HG03565 (cell line): ENCODE results near the gene NOXO1.

Experiments
- ATAC-seq: cut with Tn5 transposase; IDR thresholded peaks from one replicate; pipeline ENCODE4 v1.9.1; 2021; ENCODE audit warnings: mild to moderate bottlenecking, moderate library complexity; ENCODE audit not compliant: unreplicated experiment

NOXO1 gene

DNA sequence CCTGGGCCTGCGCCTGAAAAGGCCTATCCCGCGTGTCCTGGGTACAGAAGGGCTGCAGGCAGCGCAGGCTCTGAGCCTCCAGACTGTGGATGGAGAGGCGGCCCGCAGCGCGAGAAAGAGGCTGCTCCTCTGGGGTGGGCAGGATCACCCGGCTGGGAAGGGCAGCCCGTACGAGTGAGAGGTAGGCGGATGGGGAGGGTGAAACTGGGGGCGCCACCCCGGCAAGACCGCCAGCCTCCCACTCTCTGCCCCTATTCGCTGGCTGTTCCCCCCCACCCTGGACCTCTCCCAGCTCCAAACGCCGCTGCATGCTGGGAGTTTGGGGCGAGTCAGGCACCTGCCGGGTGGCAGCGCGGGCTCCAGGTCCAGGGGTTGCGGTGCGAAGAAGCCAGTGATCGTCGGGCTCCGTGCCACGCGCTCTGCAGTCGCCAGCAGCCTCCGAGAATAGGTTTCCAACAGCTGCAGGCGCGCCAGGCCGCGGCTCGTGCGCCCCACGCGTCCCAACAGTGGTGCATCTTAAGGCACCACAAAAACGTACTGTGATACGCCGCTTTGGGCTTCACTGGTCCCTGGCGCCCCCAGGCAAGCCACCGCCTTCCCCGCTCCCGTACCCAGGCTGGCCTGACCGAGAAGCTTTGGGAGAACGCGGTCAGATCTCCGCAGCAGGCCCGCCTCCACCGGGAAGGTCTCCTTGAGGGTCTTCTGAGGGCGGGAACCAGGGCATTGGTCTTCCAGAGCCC is 1.1 kb downstream of the NOXO1 start:
- no peak for ATAC-seq

DNA sequence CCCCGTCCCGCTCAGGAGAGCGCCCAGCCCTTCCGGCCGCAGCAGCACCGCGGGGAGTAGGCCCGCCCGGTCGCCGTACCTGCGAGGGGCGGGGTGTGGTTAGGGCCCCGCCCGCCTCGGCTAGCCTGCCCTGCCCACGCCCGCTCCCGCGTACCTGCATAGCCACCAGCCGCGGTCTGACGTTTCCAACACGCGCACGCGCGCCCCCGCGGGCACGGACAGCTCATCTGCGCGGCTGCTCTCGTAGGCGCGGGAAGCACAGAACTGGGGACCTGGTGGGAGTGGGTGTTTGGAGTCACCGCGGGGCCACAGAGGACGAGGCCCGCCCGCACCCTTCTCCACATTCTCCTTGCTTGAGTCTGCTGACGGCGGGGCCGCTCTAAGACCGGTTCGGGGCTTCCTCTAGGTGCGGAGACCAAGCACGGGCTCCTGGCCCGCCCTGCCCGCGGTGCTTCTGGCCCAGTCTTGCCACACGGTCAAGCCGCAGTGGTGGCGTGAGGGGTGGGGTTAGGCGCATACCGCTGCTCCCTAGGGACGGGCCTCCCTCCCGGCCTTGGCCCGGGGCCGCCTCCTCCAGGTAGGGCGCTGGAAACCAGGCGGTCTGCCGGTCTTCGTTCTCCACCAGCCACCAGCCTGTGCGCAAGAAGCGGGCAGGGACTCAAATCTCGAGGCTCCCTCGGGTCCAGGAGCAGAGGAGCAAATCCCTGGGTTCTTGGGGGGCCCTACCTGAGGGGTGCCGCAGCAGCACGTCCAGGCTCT is 1.8 kb downstream of the NOXO1 start:
- no peak for ATAC-seq

DNA sequence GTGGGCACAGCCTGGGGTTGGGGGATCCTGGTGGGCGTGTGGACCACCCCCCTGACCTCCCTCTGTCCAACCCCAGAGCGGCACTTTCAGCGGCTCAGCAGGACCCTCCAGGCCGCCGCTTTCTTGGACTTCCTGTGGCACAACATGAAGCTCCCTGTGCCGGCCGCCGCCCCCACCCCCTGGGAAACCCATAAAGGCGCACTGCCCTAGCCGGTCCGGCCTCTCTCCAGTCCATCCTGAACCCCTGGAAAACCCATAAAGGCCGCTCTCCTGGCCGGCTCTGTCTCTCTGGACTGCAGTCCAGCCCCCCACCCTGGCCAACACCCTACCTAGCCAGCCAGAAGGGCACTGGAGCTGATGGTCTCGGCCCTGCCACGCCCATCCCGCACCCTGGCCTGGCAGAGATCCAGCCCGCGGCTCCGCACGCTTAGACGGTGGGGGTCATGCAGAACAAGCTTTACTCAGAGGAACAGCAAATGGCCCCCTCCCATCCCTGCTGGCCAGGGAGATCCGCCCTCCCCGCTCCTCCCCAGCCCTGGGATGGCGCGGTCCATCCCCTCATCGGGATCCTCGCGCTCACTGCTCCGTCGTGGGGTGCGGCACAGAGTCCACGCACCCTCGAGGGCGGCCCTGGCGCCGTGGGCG is 2.7 kb downstream of the NOXO1 start:
- no peak for ATAC-seq

DNA sequence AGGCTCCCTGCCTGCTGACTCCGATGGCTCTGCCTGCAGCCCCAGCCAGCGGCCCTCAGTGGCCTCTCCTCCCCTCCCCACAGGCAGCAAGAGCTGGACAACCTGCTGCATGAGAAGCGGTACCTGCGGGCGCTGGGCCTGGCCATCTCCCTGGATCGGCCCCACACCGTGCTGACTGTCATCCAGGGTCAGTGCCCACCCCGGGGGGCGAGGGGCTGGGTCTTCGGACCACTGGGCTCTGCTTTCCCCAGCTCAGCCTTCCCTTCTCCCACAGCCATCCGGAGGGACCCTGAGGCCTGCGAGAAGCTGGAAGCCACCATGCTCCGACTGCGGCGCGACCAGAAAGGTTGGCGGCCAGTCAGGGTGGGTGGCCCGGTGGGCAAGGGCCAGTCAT is 3.4 kb downstream of the NOXO1 start:
- ATAC-seq = no peak

DNA sequence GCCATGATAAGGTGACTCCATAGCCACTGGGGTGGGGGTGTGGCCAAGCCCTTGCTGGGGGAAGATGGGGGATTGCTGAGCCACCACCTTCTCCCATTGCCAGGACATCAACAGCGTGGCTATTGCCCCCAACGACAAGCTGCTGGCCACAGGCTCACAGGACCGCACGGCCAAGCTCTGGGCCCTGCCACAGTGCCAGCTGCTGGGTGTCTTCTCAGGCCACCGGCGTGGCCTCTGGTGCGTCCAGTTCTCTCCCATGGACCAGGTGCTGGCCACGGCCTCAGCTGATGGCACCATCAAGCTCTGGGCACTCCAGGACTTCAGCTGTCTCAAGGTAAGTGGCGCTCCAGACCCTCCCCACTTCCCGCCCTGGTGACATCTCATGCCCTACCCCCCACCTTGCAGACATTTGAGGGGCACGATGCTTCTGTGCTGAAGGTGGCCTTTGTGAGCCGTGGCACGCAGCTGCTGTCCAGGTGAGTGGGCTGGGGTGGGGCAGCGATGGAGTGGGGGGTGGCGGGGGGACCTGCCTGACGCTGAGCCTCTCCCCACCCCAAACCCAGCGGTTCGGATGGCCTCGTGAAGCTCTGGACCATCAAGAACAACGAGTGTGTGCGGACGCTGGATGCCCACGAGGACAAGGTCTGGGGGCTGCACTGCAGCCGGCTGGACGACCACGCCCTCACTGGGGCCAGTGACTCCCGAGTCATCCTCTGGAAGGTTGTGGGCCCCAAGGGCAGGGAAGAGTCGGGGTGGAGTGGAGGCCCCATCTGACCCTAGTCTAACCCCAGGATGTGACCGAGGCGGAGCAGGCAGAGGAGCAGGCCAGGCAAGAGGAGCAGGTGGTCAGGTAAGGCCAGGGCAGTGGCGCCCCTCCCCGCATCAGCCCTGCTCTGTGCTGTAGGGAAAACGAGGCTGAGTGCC is 4.1 kb downstream of the NOXO1 start:
- ATAC-seq = no peak

DNA sequence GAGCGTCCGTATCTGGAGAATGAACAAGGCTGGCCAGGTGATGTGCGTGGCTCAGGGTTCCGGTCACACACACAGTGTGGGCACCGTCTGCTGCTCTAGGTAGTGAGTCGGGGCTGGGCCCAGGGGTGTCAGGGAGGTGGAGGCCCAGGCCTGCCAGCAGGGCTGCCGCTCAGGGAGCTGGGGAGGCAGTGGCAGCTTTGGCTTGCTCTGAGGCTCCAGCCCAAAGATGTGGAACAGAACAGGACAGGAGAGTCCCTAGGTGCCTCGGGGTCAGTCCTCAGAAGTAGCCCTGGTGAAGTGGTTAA is 5.1 kb downstream of the NOXO1 start:
- ATAC-seq = no peak

DNA sequence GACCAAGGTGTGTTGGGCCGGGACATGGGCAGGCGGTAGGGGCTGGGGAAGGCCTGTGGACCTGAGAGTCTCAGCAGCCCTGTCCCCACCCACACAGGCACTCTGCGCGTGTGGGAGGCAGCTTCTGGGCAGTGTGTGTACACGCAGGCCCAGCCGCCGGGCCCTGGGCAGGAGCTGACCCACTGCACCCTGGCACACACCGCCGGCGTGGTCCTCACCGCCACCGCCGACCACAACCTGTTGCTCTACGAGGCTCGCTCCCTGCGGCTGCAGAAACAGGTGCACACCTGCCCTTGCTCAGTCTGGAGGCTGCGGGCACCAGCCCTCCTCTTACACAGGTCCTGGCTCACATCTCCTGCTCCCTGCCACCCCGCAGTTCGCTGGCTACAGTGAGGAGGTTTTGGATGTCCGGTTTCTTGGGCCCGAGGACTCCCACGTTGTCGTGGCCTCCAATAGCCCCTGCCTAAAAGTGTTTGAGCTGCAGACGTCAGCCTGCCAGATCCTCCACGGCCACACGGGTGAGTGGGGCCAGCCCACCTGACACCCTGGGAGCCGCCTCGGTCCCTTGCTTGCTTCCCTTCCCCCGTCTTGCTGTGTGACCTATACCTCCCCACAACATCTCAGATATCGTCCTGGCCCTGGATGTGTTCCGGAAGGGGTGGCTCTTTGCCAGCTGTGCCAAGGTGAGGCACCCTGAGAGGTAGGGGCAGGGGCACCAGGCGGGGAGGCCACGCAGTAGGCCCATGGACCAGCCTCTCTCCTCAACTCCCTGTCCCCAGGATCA is 5.6 kb downstream of the NOXO1 start:
- no peak for ATAC-seq

DNA sequence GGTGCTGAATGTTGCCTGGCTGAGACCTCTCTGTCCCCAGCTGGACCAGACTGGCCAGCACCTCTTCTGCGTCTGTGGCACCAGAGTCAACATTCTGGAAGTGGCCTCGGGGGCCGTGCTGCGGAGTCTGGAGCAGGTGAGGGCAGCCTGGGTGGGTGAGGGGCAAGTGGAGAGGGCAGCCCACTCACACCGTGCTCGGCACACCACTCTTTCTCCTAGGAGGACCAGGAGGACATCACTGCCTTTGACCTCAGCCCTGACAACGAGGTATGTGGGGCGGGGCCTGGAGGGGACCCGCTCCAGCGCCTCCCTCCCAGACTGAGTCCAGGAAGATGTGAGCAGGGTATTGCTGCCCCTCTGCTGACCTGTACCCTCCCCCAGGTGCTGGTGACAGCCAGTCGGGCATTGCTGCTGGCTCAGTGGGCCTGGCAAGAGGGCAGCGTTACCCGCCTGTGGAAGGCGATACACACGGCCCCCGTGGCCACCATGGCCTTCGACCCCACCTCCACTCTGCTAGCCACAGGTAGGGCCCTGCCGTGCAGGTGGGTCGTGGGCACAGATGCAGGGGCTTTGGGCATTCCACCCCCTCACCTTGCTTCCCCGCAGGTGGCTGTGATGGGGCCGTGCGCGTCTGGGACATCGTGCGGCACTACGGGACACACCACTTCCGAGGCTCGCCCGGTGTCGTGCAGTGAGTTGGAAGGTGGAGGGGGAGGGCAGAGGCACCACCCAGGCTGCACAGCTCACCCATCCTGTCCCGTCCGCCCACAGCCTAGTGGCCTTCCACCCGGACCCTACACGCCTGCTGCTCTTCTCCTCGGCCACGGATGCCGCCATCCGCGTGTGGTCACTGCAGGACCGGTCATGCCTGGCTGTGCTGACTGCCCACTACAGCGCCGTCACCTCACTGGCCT is 6.9 kb downstream of the NOXO1 start:
- no peak for ATAC-seq

DNA sequence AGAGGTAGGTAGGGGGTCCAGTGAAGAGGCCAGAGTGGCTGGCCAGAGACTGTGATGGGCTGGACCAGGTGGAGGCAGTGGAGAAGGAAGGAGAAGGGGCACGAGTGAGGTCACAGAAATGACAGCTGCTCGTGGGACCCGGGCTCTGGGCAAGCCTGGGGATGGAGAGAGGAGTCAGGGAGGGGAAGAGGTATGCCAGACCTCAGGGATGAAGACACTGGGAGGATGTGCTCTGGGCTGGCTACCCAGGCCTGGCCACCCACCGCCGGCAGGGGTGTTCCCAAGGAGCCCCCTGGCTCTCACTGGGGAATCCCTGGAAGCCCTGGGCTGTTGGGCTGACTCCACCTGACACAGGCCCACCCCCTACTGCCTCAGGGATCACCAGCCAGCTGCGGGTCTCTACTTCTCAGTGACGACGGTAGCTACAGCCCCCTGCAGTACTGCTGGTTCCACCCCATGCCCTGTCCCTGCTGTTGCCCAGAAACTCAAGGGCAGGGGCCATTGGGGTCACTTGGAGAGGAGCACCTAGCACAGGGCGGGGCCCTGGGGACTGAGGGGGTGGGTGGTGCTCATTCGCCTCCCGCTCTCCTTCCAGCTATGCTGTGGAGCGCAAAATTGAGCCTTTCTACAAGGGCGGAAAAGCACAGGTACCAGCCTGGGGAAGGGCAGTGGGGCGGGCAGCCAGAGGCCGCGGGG is 7.7 kb downstream of the NOXO1 start:
- ATAC-seq = no peak

DNA sequence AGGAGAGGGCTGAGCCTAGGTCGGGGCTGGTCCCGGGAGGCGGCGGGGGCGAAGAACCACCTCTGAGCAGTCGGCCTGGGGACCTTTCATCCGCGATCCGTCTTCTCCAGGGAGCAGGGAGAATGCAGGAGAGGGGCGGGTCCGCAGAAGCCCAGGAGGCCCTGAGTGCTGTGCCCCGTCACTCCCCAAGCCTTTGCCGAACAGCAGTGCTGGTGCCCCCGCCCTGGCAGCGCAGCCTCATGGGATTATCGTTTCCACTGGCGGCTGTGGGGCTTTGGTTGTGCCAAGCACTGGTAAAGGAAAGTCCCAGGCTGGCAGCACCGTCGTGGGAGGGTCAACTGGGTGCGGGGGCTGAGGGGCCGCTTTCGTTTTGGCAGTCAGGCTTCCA is 8.8 kb downstream of the NOXO1 start:
- ATAC-seq = no peak

DNA sequence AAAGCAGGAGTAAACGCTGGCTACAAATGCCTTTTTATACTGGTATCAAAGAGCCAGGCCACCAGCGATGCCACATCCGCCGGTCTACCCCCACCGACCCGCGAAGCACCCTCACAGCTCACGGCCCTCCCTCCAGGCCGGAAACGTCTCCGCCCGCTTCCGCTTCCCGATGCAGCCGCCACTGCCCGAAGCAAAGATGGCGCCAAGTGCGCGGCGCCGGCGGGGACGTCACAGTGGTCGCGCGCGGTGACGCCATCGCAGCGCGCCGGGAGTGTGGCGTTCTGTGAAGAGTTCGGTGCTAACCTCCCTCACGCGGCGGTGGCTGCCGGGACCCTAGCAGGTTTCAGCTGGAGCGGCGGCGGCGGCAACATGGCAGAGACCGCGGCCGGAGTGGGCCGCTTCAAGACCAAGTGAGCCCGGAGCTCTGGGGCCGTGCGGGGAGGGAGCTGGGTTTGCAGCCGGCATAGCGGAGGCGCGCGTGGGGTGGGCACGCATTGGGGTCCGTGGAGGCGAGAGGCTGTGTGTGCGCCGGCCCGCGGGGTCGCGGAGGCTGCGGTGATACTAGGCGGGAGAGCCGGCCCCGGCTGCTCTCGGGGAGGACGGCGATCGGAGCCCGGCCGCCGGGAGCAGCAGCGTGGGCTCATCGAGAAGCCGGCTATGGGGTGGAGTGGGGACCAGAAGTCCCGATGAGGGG is 9.3 kb downstream of the NOXO1 start, which contains the start of gene TBL3:
Gene TBL3, plus strand, starts transcription at position 258 of the 694 bp plus-strand sequence. Its CDS starts 112 bp downstream, at position 370.
- peak; percentile 73 for ATAC-seq

DNA sequence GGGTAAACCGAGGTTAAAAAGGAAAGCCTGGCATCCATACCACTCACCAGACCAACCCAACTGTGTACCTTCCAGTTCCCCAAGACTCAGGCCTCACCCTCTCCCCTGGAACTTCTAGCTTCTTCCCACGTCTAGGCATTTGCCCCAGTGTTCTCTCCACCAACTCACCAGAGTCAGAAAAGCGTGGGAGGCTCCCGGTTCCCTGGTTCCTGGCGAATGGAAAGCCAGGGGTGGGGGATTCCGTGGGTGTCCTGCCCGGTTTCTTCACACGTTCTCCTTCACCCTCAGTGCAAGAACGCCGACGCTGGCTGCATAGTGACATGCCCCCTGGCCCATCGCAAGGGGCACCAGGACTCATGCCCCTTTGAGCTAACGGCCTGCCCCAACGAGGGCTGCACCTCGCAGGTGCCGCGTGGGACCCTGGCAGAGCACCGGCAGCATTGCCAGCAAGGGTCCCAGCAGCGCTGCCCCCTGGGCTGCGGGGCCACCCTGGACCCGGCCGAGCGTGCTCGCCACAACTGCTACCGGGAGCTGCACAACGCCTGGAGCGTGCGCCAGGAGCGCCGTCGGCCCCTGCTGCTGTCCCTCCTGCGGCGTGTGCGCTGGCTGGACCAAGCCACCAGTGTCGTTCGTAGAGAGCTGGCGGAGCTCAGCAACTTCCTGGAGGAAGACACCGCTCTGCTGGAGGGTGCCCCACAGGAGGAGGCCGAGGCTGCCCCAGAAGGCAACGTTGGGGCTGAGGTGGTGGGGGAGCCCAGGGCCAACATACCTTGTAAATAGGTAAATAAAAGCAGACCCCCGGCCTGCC is 12.9 kb downstream of the NOXO1 start:
- ATAC-seq = no peak

DNA sequence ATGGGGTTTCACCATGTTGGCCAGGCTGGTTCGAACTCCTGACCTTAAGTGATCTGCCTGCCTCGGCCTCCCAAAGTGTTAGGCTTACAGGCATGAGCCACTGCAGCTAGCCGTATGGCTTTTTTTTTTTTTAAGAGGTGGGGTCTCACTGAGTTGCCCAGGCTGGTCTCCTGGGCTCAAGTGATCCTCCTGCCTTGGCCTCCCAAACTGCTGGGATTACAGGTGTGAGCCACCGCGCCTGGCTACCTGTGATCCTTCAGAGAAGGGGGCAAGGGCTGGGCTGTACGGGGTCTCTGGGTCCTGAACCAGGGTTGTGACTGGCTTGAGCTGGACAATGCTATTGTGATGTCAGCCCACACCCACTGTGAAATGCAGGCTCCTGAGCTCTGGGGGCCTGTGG is 14.8 kb downstream of the NOXO1 start, which contains the start of gene RNF151:
Gene RNF151, plus strand, starts transcription at position 397 of the 400 bp plus-strand sequence. CDS start 26 bp downstream, outside the sequence.
- ATAC-seq = no peak

DNA sequence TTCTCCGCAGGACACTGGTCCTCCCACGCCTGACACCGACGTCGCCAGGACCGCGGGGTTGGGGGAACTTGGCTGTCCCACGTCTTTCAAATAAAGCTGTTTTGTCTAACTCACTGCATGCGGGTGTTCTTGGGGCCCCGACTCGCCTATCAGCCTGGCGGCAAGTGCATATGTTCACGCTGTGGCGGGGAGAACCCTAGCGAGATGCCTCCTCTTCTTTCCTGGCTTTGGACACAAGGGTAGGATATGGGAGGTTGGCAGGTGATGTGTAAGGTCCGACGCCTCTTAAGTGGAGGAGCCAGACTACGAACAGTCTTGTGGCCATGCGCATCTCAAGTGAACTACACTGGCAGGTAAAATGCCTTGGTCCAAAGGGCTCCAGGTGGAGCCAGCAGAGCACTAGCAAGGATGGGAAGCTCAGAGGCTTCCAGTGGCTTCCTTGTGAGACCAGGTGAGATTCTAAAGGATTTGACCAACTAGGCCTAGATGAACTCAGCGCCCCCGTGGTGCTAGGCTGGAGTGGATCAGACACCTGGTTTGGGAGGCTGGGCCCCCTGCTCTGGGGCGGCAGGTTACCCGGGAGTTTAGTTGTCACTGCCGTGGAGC is 15.8 kb downstream of the NOXO1 start:
- no peak for ATAC-seq

DNA sequence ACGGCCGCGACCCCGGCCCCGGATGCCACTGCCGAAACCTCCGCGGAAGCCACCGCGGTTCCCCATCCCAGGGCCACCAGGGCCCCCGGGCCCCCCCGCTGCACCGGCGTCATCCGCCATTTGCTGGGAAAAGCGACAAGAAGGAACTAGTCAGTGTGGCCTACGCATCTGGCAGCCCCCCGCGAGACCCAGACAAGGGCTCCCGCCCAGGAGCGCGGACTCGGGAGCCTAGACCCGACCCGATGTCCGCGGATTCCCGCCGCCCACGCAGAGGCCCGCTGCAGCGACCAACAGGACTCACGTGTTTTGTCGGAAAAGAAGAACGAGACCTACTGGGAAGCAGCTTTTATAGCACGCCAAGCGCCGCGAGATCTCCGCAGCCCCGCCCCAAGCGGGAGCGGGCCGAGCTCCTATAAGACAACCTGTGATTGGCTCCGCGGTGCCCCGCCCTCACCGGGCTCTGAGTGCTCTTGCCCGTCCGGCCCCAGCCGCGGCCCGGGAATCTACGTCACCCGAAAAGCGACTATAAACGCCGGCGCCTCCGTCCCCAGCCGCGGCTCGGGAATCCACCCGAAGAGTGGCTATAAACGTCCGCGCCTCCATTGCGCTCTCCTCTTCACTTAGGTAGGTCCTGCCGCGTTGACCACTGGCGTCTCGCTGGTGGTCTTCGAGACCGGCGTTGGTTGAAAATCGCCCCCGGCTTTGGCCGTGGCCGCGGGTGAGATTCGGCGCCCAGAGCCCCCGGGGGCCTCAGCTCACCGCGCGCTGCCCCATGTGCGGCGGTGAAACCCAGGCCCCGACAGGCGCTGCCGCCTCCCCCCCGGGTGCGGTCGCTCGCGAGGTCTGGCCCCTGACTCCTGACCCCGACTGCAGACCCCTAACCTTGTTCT is 16.5 kb downstream of the NOXO1 start, which contains the start of gene RPS2:
Gene RPS2, minus strand, starts transcription at position 321 of the 890 bp plus-strand sequence. Its CDS starts 201 bp downstream, at position 120.
- ATAC-seq = peak; percentile 76
